SIG-M5 treated with dmso at 0.1 percent for 504 hours (cell line): ENCODE results near the gene ATG14.
"Not testable (repeated sequence)": the region's sequence is repeated elsewhere in the genome, so short reads cannot be mapped to it uniquely, and the experiment has no call there.

Experiments used
- DNase-seq: peaks from one replicate; lab custom pipeline; 2025; ENCODE audit not compliant: unreplicated experiment; lab: John Stamatoyannopoulos, UW

Gene ATG14

GRCh38 chr14:55353686-55354467 lies 57.8 kb downstream of the ATG14 start:
- DNase-seq = no peak

GRCh38 chr14:55352201-55352600 lies 59.4 kb downstream of the ATG14 start:
- DNase-seq = no peak

DNA sequence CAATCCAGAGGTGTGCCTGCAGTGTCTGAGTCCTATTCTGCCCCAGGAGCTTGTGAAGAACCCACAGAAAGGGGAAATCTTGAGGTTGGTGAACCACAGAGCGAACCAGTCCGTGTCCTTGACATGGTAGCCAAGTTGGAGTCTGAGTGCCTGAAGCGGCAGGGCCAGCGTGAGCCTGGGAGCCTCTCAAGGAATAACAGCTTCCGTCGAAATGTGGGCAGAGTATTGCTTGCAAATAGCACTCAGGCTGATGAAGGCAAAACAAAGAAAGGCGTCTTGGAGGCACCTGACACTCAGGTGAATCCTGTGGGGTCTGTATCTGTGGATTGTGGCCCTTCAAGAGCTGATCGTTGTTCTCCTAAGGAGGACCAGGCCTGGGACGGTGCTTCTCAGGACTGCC lies 60.5 kb downstream of the ATG14 start:
- no peak for DNase-seq

- no peak for DNase-seq
These were observed 61.2 kb downstream of the ATG14 start for GRCh38 chr14:55350461-55350860.

- DNase-seq = no peak
These were observed 62.1 kb downstream of the ATG14 start for GRCh38 chr14:55349565-55349964.

GRCh38 chr14:55348766-55349453 lies 62.7 kb downstream of the ATG14 start:
- DNase-seq = no peak

DNA sequence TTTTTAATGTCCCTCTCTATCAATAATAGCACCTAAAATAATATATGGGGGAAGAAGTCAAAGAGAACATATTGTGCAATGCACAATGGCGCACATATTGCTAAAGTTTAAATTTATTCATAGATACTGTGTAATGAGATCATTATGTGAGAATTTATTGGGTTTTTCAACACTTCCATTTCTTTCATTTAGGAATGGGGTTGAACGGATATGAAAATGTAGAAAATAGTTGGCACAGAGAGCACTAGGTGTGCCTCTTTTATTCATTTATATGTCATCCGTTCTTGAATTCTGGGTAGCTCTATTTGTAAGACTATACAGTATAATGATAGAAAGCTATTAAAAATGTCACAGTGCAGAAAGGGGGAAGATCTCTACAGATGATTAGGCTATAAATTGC lies 63.9 kb downstream of the ATG14 start:
- DNase-seq = no peak

GRCh38 chr14:55347040-55347439 lies 64.6 kb downstream of the ATG14 start:
- DNase-seq = no peak

DNA sequence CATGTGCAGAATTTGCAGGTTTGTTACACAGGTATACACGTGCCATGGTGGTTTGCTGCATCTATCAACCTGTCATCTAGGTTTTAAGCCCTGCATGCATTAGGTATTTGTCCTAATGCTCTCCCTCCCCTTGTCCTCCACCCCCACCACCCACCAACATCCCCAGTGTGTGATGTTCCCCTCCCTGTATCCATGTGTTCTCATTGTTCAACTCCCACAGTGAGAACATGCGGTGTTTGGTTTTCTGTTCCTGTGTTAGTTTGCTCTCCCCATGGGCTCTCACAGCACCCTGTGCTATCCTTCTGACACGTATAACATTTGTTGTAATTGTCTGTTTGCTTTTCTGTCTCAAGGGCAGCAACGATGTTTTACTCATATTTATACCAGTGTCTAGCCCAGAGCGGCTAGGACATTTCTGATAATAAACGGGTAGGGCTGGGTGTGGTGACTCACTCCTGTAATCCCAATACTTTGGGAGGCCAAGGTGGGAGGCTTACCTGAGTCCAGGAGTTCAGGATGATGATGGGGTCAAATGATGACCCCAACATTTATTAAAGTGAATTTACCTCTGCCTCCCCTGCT lies 67.0 kb downstream of the ATG14 start:
- not testable (repeated sequence) for DNase-seq

- no peak for DNase-seq
These were observed 69.8 kb downstream of the ATG14 start for GRCh38 chr14:55341781-55342180.

- no peak for DNase-seq
These were observed 71.1 kb downstream of the ATG14 start for GRCh38 chr14:55340482-55340881.

GRCh38 chr14:55339770-55340169 lies 71.9 kb downstream of the ATG14 start:
- no peak for DNase-seq

DNA sequence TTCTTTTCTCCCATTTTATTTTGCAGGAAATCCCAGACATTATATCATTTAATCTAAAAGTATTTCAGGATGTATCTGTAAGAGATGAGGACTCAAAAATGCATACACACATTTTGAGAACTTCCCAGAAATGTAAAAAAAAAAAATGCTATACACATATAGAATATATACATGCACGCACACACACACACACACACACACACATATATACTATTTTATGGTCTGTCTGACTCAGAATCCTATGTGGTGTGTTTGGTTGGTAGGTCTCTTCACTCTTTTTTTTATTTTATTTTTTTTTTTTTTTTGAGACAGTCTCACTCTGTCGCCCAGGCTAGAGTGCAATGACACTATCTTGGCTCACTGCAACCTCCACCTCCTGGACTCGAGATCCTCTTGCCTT lies 74.9 kb downstream of the ATG14 start:
- no peak for DNase-seq

GRCh38 chr14:55336162-55336561 lies 75.5 kb downstream of the ATG14 start:
- peak; percentile 42 for DNase-seq

DNA sequence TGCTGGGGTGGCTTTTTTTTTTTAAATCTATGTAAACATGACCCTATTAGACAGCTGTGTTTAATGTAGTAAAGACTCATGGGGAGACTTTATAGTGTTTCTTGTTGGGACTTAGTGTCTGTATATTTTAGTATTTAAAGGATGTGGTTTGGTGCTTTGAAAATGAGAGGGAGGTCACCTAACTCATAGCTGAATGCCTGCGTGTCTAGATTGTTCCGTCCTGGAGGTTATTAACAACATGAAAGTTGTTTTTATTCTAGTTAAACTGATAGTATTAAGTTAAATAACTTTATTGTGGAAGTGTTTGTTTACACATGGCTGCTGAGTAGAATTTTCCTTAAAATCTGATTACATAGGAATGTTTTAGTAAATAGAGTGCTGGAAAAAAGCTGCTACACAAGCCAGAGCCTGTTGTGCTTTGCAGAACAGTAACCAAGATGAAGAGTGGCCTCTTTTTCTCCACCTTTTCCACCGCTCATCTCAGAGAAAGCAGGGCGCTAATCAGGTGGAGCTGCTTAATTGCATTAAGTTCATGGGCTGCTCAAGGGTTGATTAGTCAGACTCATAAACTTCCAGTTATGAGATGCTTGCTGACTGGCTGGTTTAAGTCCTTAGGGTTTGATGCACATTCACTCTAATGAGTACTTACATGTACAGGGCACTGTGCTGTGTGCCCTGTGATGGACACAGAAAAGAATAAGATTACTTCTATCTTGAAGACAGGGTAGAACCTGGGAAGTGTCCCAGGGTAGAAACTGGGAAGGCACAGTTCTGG lies 77.7 kb downstream of the ATG14 start:
- DNase-seq = no peak

- DNase-seq = no peak
These were observed 78.7 kb downstream of the ATG14 start for GRCh38 chr14:55332654-55333570.

- DNase-seq = no peak
These were observed 81.5 kb downstream of the ATG14 start for GRCh38 chr14:55329999-55330710.

DNA sequence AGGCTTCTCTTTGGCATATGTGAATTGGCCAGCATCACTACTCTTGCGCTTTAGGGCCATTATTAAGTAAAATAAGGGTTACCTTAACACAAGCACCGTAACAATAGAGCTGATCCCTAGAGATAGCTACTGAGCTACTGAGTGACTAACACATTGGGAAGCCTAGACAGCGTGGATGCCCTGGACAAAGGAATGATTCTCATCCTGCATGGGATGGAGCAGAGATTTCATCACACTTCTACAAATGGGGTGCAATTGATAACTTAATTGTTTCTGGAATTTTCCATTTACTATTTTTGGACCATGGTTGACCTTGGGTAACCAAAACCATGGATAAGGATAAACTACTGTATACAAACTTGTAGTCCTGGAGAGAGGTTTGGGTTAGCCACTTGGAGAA lies 83.3 kb downstream of the ATG14 start:
- no peak for DNase-seq

GRCh38 chr14:55327179-55327578 lies 84.5 kb downstream of the ATG14 start:
- DNase-seq = peak; percentile 24

GRCh38 chr14:55324812-55325211 lies 86.8 kb downstream of the ATG14 start:
- no peak for DNase-seq
